Testis (tissue), 3 donors: ENCODE results near the gene STAT3. TPM values are rescaled to one million over a fixed set of nuclear protein-coding genes. Genes with fewer than 3 reads are reported as not detected.
"Not testable (repeated sequence)": the region's sequence is repeated elsewhere in the genome, so short reads cannot be mapped to it uniquely, and the experiment has no call there.

Experiments
- DNase-seq: peaks from one replicate; pipeline ENCODE4 v3.0.0-alpha.2; 2019
- H3K27ac ChIP-seq, 2 donors: fragments of 200-600 bp; sonication (generic); one replicate each; pipeline ENCODE4 v1.5.1; 2019
- H3K27me3 ChIP-seq: fragments of 200-600 bp; sonication (generic); one replicate; pipeline ENCODE4 v1.5.1; 2019
- H3K36me3 ChIP-seq: fragments of 200-600 bp; sonication (generic); one replicate; pipeline ENCODE4 v1.5.1; 2017; ENCODE audit warnings: low read depth; ENCODE audit errors: missing control alignments
- H3K4me1 ChIP-seq: fragments of 200-600 bp; sonication (generic); one replicate; pipeline ENCODE4 v1.5.1; 2019
- H3K4me3 ChIP-seq, 2 donors: fragments of 200-600 bp; sonication (generic); one replicate each; pipeline ENCODE4 v1.5.1; 2017 to 2019
- H3K9me3 ChIP-seq: fragments of 200-600 bp; sonication (generic); one replicate; pipeline ENCODE4 v1.5.1; 2017
- CTCF ChIP-seq, 3 experiments: fragments of 450-650 bp in 2 of 3; fragments of 200-600 bp in 1 of 3; sonication (generic) in 1 of 3; IDR thresholded peaks; one replicate each; pipeline ENCODE4 v1.5.1; 2016 to 2019; ENCODE audit warnings: antibody characterized with exemption in 3 of 3, mild to moderate bottlenecking in 2 of 3, moderate library complexity in 1 of 3
- POLR2A ChIP-seq: fragments of 450-650 bp; IDR thresholded peaks from one replicate; pipeline ENCODE4 v1.6.1; 2017; ENCODE audit warnings: antibody characterized with exemption, mild to moderate bottlenecking, moderate library complexity
- WGBS, 2 donors: methylation state at CpG; one replicate each; pipeline ENCODE4 v1.1.5; 2018; 5-methylcytosine and 5-hydroxymethylcytosine counted together
- intact Hi-C: fragments of 100-400 bp; cut with DNase I; formaldehyde crosslinking; loops from one replicate; pipeline ENCODE4 v1.15.1; 2023; ENCODE audit warnings: low total_unique reads
- polyA plus RNA-seq: library from polyadenylated mRNA; stranded (reverse); fragments of 350-450 nt; fragmentation: Illumina TruSeq; extraction: RNeasy Lipid Tissue Mini Kit (QIAGEN cat#74804); gene quantifications from one replicate; pipeline ENCODE4 v1.2.3, GENCODE V29; 2014; ENCODE audit warnings: low read depth, low replicate concordance; ENCODE audit not compliant: insufficient read depth
- total RNA-seq, 2 donors: library from RNA; depleted of rRNA; stranded (reverse); fragments of >200 nt; gene quantifications; one replicate each; pipeline ENCODE4 v1.2.3, GENCODE V29; 2016

The STAT3 gene
- total and polyA plus RNA-seq, 3 donors from 2014 or later = 69.5 to 117 (median 107) TPM

DNA sequence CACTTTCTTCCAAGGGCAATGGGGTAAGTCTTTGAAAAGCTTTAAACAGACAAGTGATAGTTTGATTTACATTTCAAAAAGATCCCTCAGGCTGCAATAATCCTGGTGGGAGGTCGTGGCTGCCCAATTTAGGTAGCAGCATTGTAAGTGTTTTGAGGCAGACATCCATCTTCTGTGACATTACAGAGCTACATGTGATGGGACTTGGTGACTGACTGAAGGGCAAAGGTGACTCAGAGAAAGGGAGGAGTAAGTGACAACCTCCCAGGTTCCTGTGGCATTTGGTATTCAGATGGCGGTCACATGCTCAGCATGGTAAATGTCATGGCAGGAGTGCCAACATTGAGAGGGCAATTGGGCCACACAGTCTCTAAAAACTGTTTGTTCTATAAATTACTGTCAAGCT lies 26.5 kb downstream of the STAT3 start:
- no peak overlapping the region for H3K27ac ChIP-seq
- intact Hi-C loops = no loop called here
- H3K9me3 ChIP-seq = no peaks in the 10 kb centered on the region
- TF ChIP-seq CTCF (IDR thresholded peaks at IDR 0.05) (no peak), POLR2A (no peak)
- H3K4me3 ChIP-seq = no peak overlapping the region
- no peak for DNase-seq
- no peaks in the 10 kb centered on the region for H3K36me3 ChIP-seq
- peaks cover 11% of the 10 kb centered on the region for H3K4me1 ChIP-seq
- 63 to 77% methylated on average over 2 of the region's 2 CpGs for whole genome bisulfite sequencing, 2 donors
- H3K27me3 ChIP-seq = no peaks in the 10 kb centered on the region

- H3K4me1 ChIP-seq, H3K36me3 ChIP-seq, H3K4me3 ChIP-seq, H3K9me3 ChIP-seq, H3K27me3 ChIP-seq, DNase-seq, intact Hi-C loops, H3K27ac ChIP-seq: not testable (repeated sequence)
- WGBS, 2 donors = 93 to 100% methylated on average over 2 of the region's 2 CpGs
These were observed 27.9 kb downstream of the STAT3 start for GRCh38 chr17:42360388-42360787.

DNA sequence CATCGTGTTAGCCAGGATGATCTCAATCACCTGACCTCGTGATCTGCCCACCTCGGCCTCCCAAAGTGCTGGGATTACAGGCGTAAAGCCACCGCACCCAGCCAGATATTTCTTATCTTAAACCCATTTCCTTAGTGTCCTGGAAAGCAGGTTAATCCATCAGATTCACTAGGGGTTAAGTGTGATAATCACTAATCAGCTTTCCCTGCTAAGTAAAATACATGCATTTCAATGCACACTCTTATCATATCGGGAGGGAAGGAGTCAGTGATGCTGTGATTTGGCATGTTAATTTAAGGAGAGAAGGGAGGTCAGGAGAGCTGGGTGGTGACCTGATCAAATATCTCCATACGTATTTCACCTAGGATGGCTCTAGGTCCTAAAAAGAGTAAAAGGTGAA lies 29.1 kb downstream of the STAT3 start:
- Histone ChIP-seq H3K36me3 (no peaks in the 10 kb centered on the region), H3K27ac (no peak overlapping the region), H3K4me1 (peaks cover 7% of the 10 kb centered on the region), H3K9me3 (no peaks in the 10 kb centered on the region), H3K4me3 (no peak overlapping the region), H3K27me3 (no peaks in the 10 kb centered on the region)
- intact Hi-C loops = no loop called here
- WGBS, 2 donors = 88 to 95% methylated on average over 7 of the region's 7 CpGs
- no peak for DNase-seq
- TF ChIP-seq CTCF (IDR thresholded peaks at IDR 0.05) (no peak), POLR2A (no peak)

DNA sequence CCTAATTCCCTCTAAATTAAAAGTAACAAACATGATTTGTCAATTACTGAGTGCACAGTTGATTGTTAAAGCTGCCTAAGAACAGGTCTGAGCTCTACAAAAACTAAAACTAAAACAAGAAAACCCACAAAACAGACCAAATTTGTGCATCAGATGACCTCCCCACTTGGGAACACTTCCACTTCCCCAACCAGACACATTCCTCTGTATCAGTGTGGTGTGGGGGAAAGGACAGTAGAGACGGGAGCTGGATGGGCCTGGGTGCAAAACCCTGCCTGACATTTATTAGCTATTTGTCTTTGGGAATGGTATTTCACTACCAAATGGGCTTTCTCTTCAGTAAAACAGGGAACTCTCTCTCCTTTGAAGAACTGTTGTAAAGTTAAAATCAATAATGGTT lies 29.8 kb downstream of the STAT3 start:
- Histone ChIP-seq H3K27me3 (no peaks in the 10 kb centered on the region), H3K4me3 (no peak overlapping the region), H3K27ac (no peak overlapping the region), H3K4me1 (peaks cover 3% of the 10 kb centered on the region), H3K9me3 (no peaks in the 10 kb centered on the region), H3K36me3 (no peaks in the 10 kb centered on the region)
- TF ChIP-seq POLR2A (no peak), CTCF (IDR thresholded peaks at IDR 0.05) (no peak)
- 69 to 73% methylated on average over 1 of the region's 1 CpG for WGBS, 2 donors
- intact Hi-C loops = no loop called here
- no peak for DNase-seq

DNA sequence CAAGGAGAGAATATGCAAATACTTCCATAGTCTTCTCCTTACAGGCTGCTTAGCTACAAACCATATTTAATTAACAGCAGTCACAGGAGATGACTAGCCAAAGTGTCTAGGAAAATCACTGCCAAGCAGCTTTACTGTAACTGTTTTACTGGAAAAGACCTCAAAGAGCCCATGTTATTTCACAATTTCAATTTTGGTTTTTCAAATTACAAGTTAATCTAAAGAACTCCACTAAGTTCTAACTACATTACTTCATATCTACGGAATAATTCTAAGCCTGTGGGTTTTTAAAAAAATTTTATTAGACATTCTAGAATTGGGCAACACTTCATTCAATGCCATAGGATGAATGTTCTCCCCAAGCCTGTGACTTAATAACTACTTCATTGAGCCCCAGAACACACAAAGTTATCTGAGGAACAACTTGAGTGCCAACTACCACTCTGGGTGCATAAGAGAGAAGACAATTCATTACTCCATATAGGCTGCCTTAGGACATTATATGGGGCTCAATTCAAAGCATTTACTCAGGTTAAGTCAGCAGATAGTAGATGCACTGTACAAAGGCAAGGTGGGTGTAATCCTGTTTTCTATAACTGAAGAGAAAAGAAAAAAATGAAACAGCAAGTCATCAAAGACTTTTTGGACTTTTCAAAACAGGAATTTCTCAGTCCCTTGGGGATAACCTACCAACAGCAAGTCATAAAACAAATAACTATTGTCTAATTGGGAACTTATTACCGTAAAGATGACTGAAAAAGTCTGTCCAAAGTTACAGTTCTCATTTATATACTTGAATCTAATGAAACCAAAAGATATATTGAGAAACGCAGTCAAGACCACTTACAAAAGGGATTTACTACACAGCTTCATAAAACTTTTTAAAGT lies 33.0 kb downstream of the STAT3 start:
- WGBS, 2 donors = 59 to 78% methylated on average over 3 of the region's 3 CpGs
- TF ChIP-seq CTCF (IDR thresholded peaks at IDR 0.05) (no peak), POLR2A (no peak)
- Histone ChIP-seq H3K9me3 (no peaks in the 10 kb centered on the region), H3K27me3 (no peaks in the 10 kb centered on the region), H3K4me1 (peaks cover 4% of the 10 kb centered on the region), H3K4me3 (no peak overlapping the region), H3K27ac (no peak overlapping the region), H3K36me3 (no peaks in the 10 kb centered on the region)
- intact Hi-C loops = no loop called here
- no peak for DNase-seq
